Trophoblast cell (in vitro differentiated cells and primary cell): ENCODE measurements around the gene EIF2S2.

Experiments used
- DNase-seq, 2 donors: peaks; one replicate each; pipeline ENCODE4 v3.0.0-alpha.2; 2016
- H2AFZ ChIP-seq: 2 replicates; pipeline ENCODE4 v1.6.1; 2013; ENCODE audit warnings: low read length, moderate library complexity, mild to moderate bottlenecking; ENCODE audit not compliant: insufficient read depth, poor library complexity
- H2AK5ac ChIP-seq: 2 replicates; pipeline ENCODE4 v1.6.1; 2013; ENCODE audit warnings: mild to moderate bottlenecking, low read length
- H2BK120ac ChIP-seq: 2 replicates; pipeline ENCODE4 v1.6.1; 2013; ENCODE audit warnings: low read length, mild to moderate bottlenecking, moderate library complexity; ENCODE audit not compliant: insufficient read depth, poor library complexity
- H2BK12ac ChIP-seq: 2 replicates; pipeline ENCODE4 v1.6.1; 2013; ENCODE audit warnings: mild to moderate bottlenecking, low read length, moderate library complexity
- H2BK5ac ChIP-seq: 2 replicates; pipeline ENCODE4 v1.6.1; 2013; ENCODE audit warnings: low read length, low read depth, moderate library complexity, mild to moderate bottlenecking; ENCODE audit not compliant: poor library complexity
- H3K14ac ChIP-seq: 2 replicates; pipeline ENCODE4 v1.6.1; 2013; ENCODE audit warnings: mild to moderate bottlenecking, low read length
- H3K18ac ChIP-seq: 2 replicates; pipeline ENCODE4 v1.6.1; 2013; ENCODE audit warnings: mild to moderate bottlenecking, low read length
- H3K23ac ChIP-seq: 2 replicates; pipeline ENCODE4 v1.6.1; 2013; ENCODE audit warnings: low read length
- H3K27ac ChIP-seq: 2 replicates; pipeline ENCODE4 v1.5.1; 2013; ENCODE audit warnings: low read depth, mild to moderate bottlenecking, inconsistent platforms, low read length, moderate library complexity
- H3K27me3 ChIP-seq: 2 replicates; pipeline ENCODE4 v1.6.1; 2013; ENCODE audit warnings: inconsistent platforms, mild to moderate bottlenecking, low read length, moderate library complexity; ENCODE audit not compliant: insufficient read depth
- H3K36me3 ChIP-seq, 2 experiments: 1 replicate in 1 of 2; 2 replicates in 1 of 2; pipeline ENCODE4 v1.6.1; 2013; ENCODE audit warnings: low read length in 2 of 2, mild to moderate bottlenecking in 2 of 2, moderate library complexity in 1 of 2; ENCODE audit not compliant: insufficient read depth in 2 of 2, control insufficient read depth in 1 of 2
- H3K4ac ChIP-seq: 2 replicates; pipeline ENCODE4 v1.6.1; 2013; ENCODE audit warnings: low read depth, mild to moderate bottlenecking, low read length, moderate library complexity
- H3K4me1 ChIP-seq, 2 experiments: 1 replicate in 1 of 2; 2 replicates in 1 of 2; pipeline ENCODE4 v1.6.1; 2013; ENCODE audit warnings: low read length in 2 of 2, mild to moderate bottlenecking in 2 of 2, moderate library complexity in 1 of 2; ENCODE audit not compliant: insufficient read depth in 2 of 2, control insufficient read depth in 1 of 2
- H3K4me2 ChIP-seq: 2 replicates; pipeline ENCODE4 v1.6.1; 2013; ENCODE audit warnings: inconsistent platforms, mild to moderate bottlenecking, low read length, moderate library complexity
- H3K4me3 ChIP-seq: 2 replicates; pipeline ENCODE4 v1.5.1; 2013; ENCODE audit warnings: mild to moderate bottlenecking, low read depth, low read length, inconsistent platforms
- H3K79me1 ChIP-seq: one replicate; pipeline ENCODE4 v1.6.1; 2013; ENCODE audit warnings: low read length
- H3K79me2 ChIP-seq: 2 replicates; pipeline ENCODE4 v1.6.1; 2013; ENCODE audit warnings: low read length, mild to moderate bottlenecking; ENCODE audit not compliant: control insufficient read depth, insufficient read depth, poor library complexity
- H3K9ac ChIP-seq: 2 replicates; pipeline ENCODE4 v1.6.1; 2013; ENCODE audit warnings: mild to moderate bottlenecking, low read length
- H3K9me3 ChIP-seq: 2 replicates; pipeline ENCODE4 v1.6.1; 2013; ENCODE audit warnings: low read depth, mild to moderate bottlenecking, control low read depth, inconsistent platforms, low read length; ENCODE audit not compliant: insufficient read depth
- H4K12ac ChIP-seq: 2 replicates; pipeline ENCODE4 v1.6.1; 2013; ENCODE audit warnings: low read depth, mild to moderate bottlenecking, low read length, moderate library complexity
- H4K8ac ChIP-seq: 2 replicates; pipeline ENCODE4 v1.6.1; 2013; ENCODE audit warnings: low read depth, mild to moderate bottlenecking, low read length, moderate library complexity
- H4K91ac ChIP-seq: one replicate; pipeline ENCODE4 v1.6.1; 2013; ENCODE audit warnings: low read depth, mild to moderate bottlenecking, low read length, moderate library complexity
- WGBS: extraction: QIAGEN DNeasy Blood & Tissue Kit; methylation state at CpG from one replicate; pipeline ENCODE4 v1.1.7; 2013; ENCODE audit warnings: missing lambda C conversion rate; ENCODE audit not compliant: insufficient read length, insufficient coverage; ENCODE audit errors: extremely low coverage; 5-methylcytosine and 5-hydroxymethylcytosine counted together

Gene EIF2S2

DNA sequence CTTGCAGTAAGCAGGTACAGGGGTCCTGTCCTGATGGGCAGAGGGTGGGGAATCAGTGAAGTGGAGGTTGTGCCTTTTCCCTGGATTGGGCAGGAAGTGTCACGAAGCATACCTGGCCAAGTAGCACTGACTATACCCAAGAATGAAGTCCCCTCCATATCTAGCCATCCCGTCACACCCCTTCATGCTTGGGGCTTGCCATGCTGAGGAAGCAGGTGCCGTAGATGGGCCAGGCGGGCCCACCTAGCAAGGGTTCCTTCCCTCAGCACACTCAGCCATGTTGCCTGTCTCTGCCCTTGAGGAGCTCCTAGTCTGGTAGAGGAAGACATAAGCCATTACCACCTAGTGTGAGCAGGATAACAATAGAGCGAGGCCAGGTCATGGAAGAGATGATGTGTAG lies 33.5 kb downstream of the EIF2S2 start:
- no peak overlapping the region for H3K14ac ChIP-seq

GRCh38 chr20:34076952-34077351 lies 35.1 kb downstream of the EIF2S2 start:
- H2AFZ ChIP-seq: no peak overlapping the region
- H3K4me2 ChIP-seq: no peak overlapping the region
- no CpG with 5 or more reads among the region's 20 CpGs for WGBS

More for the DNA sequence above, 33.5 kb downstream of the EIF2S2 start:
- no peak overlapping the region for H3K27ac ChIP-seq
- H2BK12ac ChIP-seq: no peak overlapping the region
- peaks cover 11 to 18% of the 10 kb centered on the region in 2 experiments for H3K4me1 ChIP-seq
- peak overlapping the region; percentile 1 for H3K4me3 ChIP-seq
- peaks cover 2% of the 10 kb centered on the region for H3K79me1 ChIP-seq
- no CpG with 5 or more reads among the region's 5 CpGs for WGBS
- H2AK5ac ChIP-seq: no peak overlapping the region
- H3K27me3 ChIP-seq: no peaks in the 10 kb centered on the region
- H4K12ac ChIP-seq: no peak overlapping the region
- no peak overlapping the region for H3K4ac ChIP-seq
- no peak overlapping the region for H3K23ac ChIP-seq
- no peaks in the 10 kb centered on the region for H3K9me3 ChIP-seq
- no peak overlapping the region for H4K91ac ChIP-seq
- no peak overlapping the region for H2AFZ ChIP-seq
- no peak overlapping the region for H2BK5ac ChIP-seq
- DNase-seq: no peak
- H2BK120ac ChIP-seq: no peak overlapping the region
- no peak overlapping the region for H3K4me2 ChIP-seq
- no peak overlapping the region for H3K18ac ChIP-seq
- peaks cover 59 to 77% of the 10 kb centered on the region in 2 experiments for H3K36me3 ChIP-seq
- H4K8ac ChIP-seq: no peak overlapping the region
- no peak overlapping the region for H3K9ac ChIP-seq
- H3K79me2 ChIP-seq: no peaks in the 10 kb centered on the region

GRCh38 chr20:34075647-34076046 lies 36.4 kb downstream of the EIF2S2 start:
- H3K23ac ChIP-seq: no peak overlapping the region
- no peak overlapping the region for H2BK12ac ChIP-seq
- H3K14ac ChIP-seq: no peak overlapping the region
- no peak overlapping the region for H3K27ac ChIP-seq
- peak overlapping the region; percentile 27 for H3K18ac ChIP-seq
- peaks cover 44 to 64% of the 10 kb centered on the region in 2 experiments for H3K36me3 ChIP-seq
- H3K9me3 ChIP-seq: no peaks in the 10 kb centered on the region
- DNase-seq: no peak
- H3K4me1 ChIP-seq: peaks cover 11 to 21% of the 10 kb centered on the region in 2 experiments
- H4K91ac ChIP-seq: no peak overlapping the region
- peaks cover 2% of the 10 kb centered on the region for H3K79me1 ChIP-seq
- no peak overlapping the region for H3K4me2 ChIP-seq
- H3K9ac ChIP-seq: no peak overlapping the region
- peaks cover 2% of the 10 kb centered on the region for H3K79me2 ChIP-seq
- no CpG with 5 or more reads among the region's 16 CpGs for whole genome bisulfite sequencing
- H2AK5ac ChIP-seq: no peak overlapping the region
- H2AFZ ChIP-seq: no peak overlapping the region
- no peak overlapping the region for H4K8ac ChIP-seq
- no peak overlapping the region for H3K4ac ChIP-seq
- no peaks in the 10 kb centered on the region for H3K27me3 ChIP-seq
- no peak overlapping the region for H2BK5ac ChIP-seq
- H3K4me3 ChIP-seq: no peak overlapping the region
- no peak overlapping the region for H2BK120ac ChIP-seq
- H4K12ac ChIP-seq: no peak overlapping the region

More at GRCh38 chr20:34076952-34077351, 35.1 kb downstream of the EIF2S2 start:
- no peaks in the 10 kb centered on the region for H3K9me3 ChIP-seq
- peaks cover 54 to 73% of the 10 kb centered on the region in 2 experiments for H3K36me3 ChIP-seq
- no peak overlapping the region for H4K8ac ChIP-seq
- peaks cover 2% of the 10 kb centered on the region for H3K79me2 ChIP-seq
- DNase-seq: no peak
- no peak overlapping the region for H2AK5ac ChIP-seq
- H3K4ac ChIP-seq: no peak overlapping the region
- H3K23ac ChIP-seq: no peak overlapping the region
- H2BK5ac ChIP-seq: no peak overlapping the region
- peaks cover 11 to 21% of the 10 kb centered on the region in 2 experiments for H3K4me1 ChIP-seq
- H3K9ac ChIP-seq: no peak overlapping the region
- no peak overlapping the region for H4K91ac ChIP-seq
- H4K12ac ChIP-seq: no peak overlapping the region
- no peak overlapping the region for H2BK120ac ChIP-seq
- H2BK12ac ChIP-seq: no peak overlapping the region
- no peak overlapping the region for H3K14ac ChIP-seq
- H3K18ac ChIP-seq: no peak overlapping the region
- no peak overlapping the region for H3K4me3 ChIP-seq
- H3K27me3 ChIP-seq: no peaks in the 10 kb centered on the region
- H3K27ac ChIP-seq: no peak overlapping the region
- peaks cover 2% of the 10 kb centered on the region for H3K79me1 ChIP-seq

- H3K79me1 ChIP-seq: peaks cover 2% of the 10 kb centered on the region
- H3K9me3 ChIP-seq: no peaks in the 10 kb centered on the region
- no peak overlapping the region for H2BK12ac ChIP-seq
- H2AK5ac ChIP-seq: no peak overlapping the region
- no peak overlapping the region for H3K9ac ChIP-seq
- no peak overlapping the region for H2BK5ac ChIP-seq
- no peak overlapping the region for H4K12ac ChIP-seq
- peak in 1 of 2 donors; percentile 27 for DNase-seq
- no peak overlapping the region for H3K4me3 ChIP-seq
- H3K4me1 ChIP-seq: peaks cover 11 to 19% of the 10 kb centered on the region in 2 experiments
- H3K18ac ChIP-seq: peak overlapping the region; percentile 41
- H3K36me3 ChIP-seq: peaks cover 38 to 53% of the 10 kb centered on the region in 2 experiments
- H4K91ac ChIP-seq: no peak overlapping the region
- no peak overlapping the region for H3K27ac ChIP-seq
- H2AFZ ChIP-seq: no peak overlapping the region
- H3K79me2 ChIP-seq: peaks cover 2% of the 10 kb centered on the region
- H3K23ac ChIP-seq: no peak overlapping the region
- H3K4me2 ChIP-seq: no peak overlapping the region
- H2BK120ac ChIP-seq: no peak overlapping the region
- H3K4ac ChIP-seq: no peak overlapping the region
- no peak overlapping the region for H4K8ac ChIP-seq
- no peaks in the 10 kb centered on the region for H3K27me3 ChIP-seq
- no CpG with 5 or more reads among the region's 7 CpGs for WGBS
- H3K14ac ChIP-seq: peak overlapping the region; percentile 12
Observed at GRCh38 chr20:34074101-34074760, 37.8 kb downstream of the EIF2S2 start.
